H9 (cell line): ENCODE measurements around the gene MEGF9. TPM values are rescaled to one million over a fixed set of nuclear protein-coding genes. Genes with fewer than 3 reads are reported as not detected.

Experiments used
- DNase-seq: peaks from one replicate; pipeline ENCODE4 v3.0.0-alpha.2; 2017
- H2AFZ ChIP-seq: one replicate; pipeline ENCODE4 v1.6.1; 2013; ENCODE audit warnings: mild to moderate bottlenecking, low read length, control low read depth, moderate library complexity
- H2AK5ac ChIP-seq: 2 replicates; pipeline ENCODE4 v1.6.1; 2013; ENCODE audit warnings: low read length, control low read depth, mixed read lengths; ENCODE audit not compliant: insufficient read length
- H2BK120ac ChIP-seq: one replicate; pipeline ENCODE4 v1.6.1; 2013; ENCODE audit warnings: low read depth, mild to moderate bottlenecking, low read length, control low read depth, inconsistent platforms; ENCODE audit not compliant: poor library complexity, severe bottlenecking
- H2BK12ac ChIP-seq: 2 replicates; pipeline ENCODE4 v1.6.1; 2013; ENCODE audit warnings: low read length, control low read depth, mixed read lengths, low read depth; ENCODE audit not compliant: insufficient read length
- H2BK15ac ChIP-seq: 2 replicates; pipeline ENCODE4 v1.6.1; 2013; ENCODE audit warnings: low read depth, low read length, control low read depth
- H2BK20ac ChIP-seq: one replicate; pipeline ENCODE4 v1.6.1; 2013; ENCODE audit warnings: low read depth, mild to moderate bottlenecking, low read length, control low read depth, inconsistent platforms; ENCODE audit not compliant: poor library complexity, severe bottlenecking
- H2BK5ac ChIP-seq: 2 replicates; pipeline ENCODE4 v1.6.1; 2013; ENCODE audit warnings: low read length, control low read depth, mixed read lengths; ENCODE audit not compliant: insufficient read length
- H3K14ac ChIP-seq: 2 replicates; pipeline ENCODE4 v1.6.1; 2013; ENCODE audit warnings: low read length, control low read depth; ENCODE audit not compliant: insufficient read depth
- H3K18ac ChIP-seq: 2 replicates; pipeline ENCODE4 v1.6.1; 2013; ENCODE audit warnings: low read depth, mild to moderate bottlenecking, mixed read lengths, low read length, control low read depth; ENCODE audit not compliant: insufficient read length
- H3K23ac ChIP-seq: 2 replicates; pipeline ENCODE4 v1.6.1; 2013; ENCODE audit warnings: low read length, control low read depth, mixed read lengths, low read depth; ENCODE audit not compliant: insufficient read length
- H3K23me2 ChIP-seq: 2 replicates; pipeline ENCODE4 v1.6.1; 2013; ENCODE audit warnings: low read depth, mild to moderate bottlenecking, mixed read lengths, low read length, control low read depth; ENCODE audit not compliant: insufficient read length, poor library complexity, severe bottlenecking
- H3K27ac ChIP-seq: 2 replicates; pipeline ENCODE4 v1.5.1; 2013; ENCODE audit warnings: low read length, control low read depth, mixed read lengths, low read depth; ENCODE audit not compliant: insufficient read length
- H3K27me3 ChIP-seq: 2 replicates; pipeline ENCODE4 v1.6.1; 2013; ENCODE audit warnings: low read length, control low read depth, inconsistent platforms; ENCODE audit not compliant: insufficient read depth
- H3K4ac ChIP-seq: 2 replicates; pipeline ENCODE4 v1.6.1; 2013; ENCODE audit warnings: low read depth, mild to moderate bottlenecking, control low read depth, inconsistent platforms, low read length, moderate library complexity
- H3K4me1 ChIP-seq: 2 replicates; pipeline ENCODE4 v1.6.1; 2013; ENCODE audit warnings: low read length, control low read depth, inconsistent platforms; ENCODE audit not compliant: insufficient read depth
- H3K4me2 ChIP-seq: 2 replicates; pipeline ENCODE4 v1.6.1; 2013; ENCODE audit warnings: low read length, control low read depth, mixed read lengths; ENCODE audit not compliant: insufficient read length, insufficient read depth
- H3K56ac ChIP-seq: 2 replicates; pipeline ENCODE4 v1.6.1; 2013; ENCODE audit warnings: low read depth, mild to moderate bottlenecking, mixed read lengths, low read length, control low read depth; ENCODE audit not compliant: insufficient read length
- H3K79me1 ChIP-seq: 2 replicates; pipeline ENCODE4 v1.6.1; 2013; ENCODE audit warnings: low read depth, mild to moderate bottlenecking, moderate library complexity, low read length, control low read depth, inconsistent platforms; ENCODE audit not compliant: insufficient read depth, poor library complexity, severe bottlenecking
- H3K79me2 ChIP-seq: 2 replicates; pipeline ENCODE4 v1.6.1; 2013; ENCODE audit warnings: low read length, control low read depth, inconsistent platforms; ENCODE audit not compliant: insufficient read depth
- H3K9ac ChIP-seq: 2 replicates; pipeline ENCODE4 v1.6.1; 2013; ENCODE audit warnings: low read length, control low read depth, mixed read lengths; ENCODE audit not compliant: insufficient read length; ENCODE audit errors: extremely low read depth
- H3K9me3 ChIP-seq: one replicate; pipeline ENCODE4 v1.6.1; 2013; ENCODE audit warnings: low read depth, low read length, inconsistent platforms; ENCODE audit not compliant: control insufficient read depth
- H3T11ph ChIP-seq: one replicate; pipeline ENCODE4 v1.6.1; 2013; ENCODE audit warnings: mild to moderate bottlenecking, low read length, control low read depth, inconsistent platforms
- H4K20me1 ChIP-seq: one replicate; pipeline ENCODE4 v1.6.1; 2013; ENCODE audit not compliant: control insufficient read depth, insufficient read length, insufficient read depth
- H4K5ac ChIP-seq: 2 replicates; pipeline ENCODE4 v1.6.1; 2013; ENCODE audit warnings: low read depth, mild to moderate bottlenecking, mixed read lengths, low read length, control low read depth; ENCODE audit not compliant: insufficient read length
- H4K8ac ChIP-seq: replicated peaks from 2 replicates; pipeline ENCODE4 v1.6.1; 2013; ENCODE audit warnings: low read length, control low read depth, mixed read lengths, low read depth; ENCODE audit not compliant: insufficient read length
- H4K91ac ChIP-seq: 2 replicates; pipeline ENCODE4 v1.6.1; 2013; ENCODE audit warnings: low read depth, mild to moderate bottlenecking, moderate library complexity, mixed read lengths, low read length, control low read depth; ENCODE audit not compliant: insufficient read length
- H3K27ac Mint-ChIP-seq, 3 experiments: 2 replicates in 2 of 3; 3 replicates in 1 of 3; pipeline ENCODE4 v1.8.0; 2020 to 2021; ENCODE audit warnings: mixed read lengths in 3 of 3, mild to moderate bottlenecking in 1 of 3, moderate library complexity in 1 of 3
- H3K27me3 Mint-ChIP-seq: 2 replicates; pipeline ENCODE4 v1.8.0; 2021; ENCODE audit warnings: low read depth, mild to moderate bottlenecking, moderate library complexity, mixed read lengths
- H3K36me3 Mint-ChIP-seq, 3 experiments: 2 replicates in 2 of 3; 3 replicates in 1 of 3; pipeline ENCODE4 v1.8.0; 2020 to 2021; ENCODE audit warnings: low read depth in 3 of 3, mixed read lengths in 3 of 3; ENCODE audit not compliant: insufficient read depth in 1 of 3
- H3K4me1 Mint-ChIP-seq, 2 experiments: 2 replicates each; pipeline ENCODE4 v1.8.0; 2020; ENCODE audit warnings: mixed read lengths in 2 of 2
- H3K4me3 Mint-ChIP-seq, 2 experiments: 2 replicates in 1 of 2; 3 replicates in 1 of 2; pipeline ENCODE4 v1.8.0; 2020 to 2021; ENCODE audit warnings: mild to moderate bottlenecking in 2 of 2, mixed read lengths in 2 of 2, moderate library complexity in 1 of 2
- H3K9me3 Mint-ChIP-seq, 2 experiments: 2 replicates in 1 of 2; 3 replicates in 1 of 2; pipeline ENCODE4 v1.8.0; 2020; ENCODE audit warnings: mild to moderate bottlenecking in 2 of 2, mixed read lengths in 2 of 2, moderate library complexity in 1 of 2
- CTCF ChIP-seq: fragments of 200-600 bp; sonication (generic); conservative IDR thresholded peaks from 3 replicates; pipeline ENCODE4 v1.8.0; 2021; ENCODE audit warnings: antibody characterized with exemption, mild to moderate bottlenecking
- WGBS: extraction: QIAGEN DNeasy Blood & Tissue Kit; methylation state at CpG from one replicate; pipeline ENCODE4 v1.1.7; 2013; ENCODE audit warnings: missing lambda C conversion rate, low lambda C conversion rate, mixed read lengths; ENCODE audit not compliant: insufficient read length; ENCODE audit errors: extremely low coverage; 5-methylcytosine and 5-hydroxymethylcytosine counted together
- total RNA-seq: library from RNA; stranded (reverse); gene quantifications from 2 replicates; pipeline ENCODE4 v1.2.1, GENCODE V29; 2021

MEGF9 gene
- total RNA-seq, 1 experiment from 2014 or later: 0.94 TPM

DNA sequence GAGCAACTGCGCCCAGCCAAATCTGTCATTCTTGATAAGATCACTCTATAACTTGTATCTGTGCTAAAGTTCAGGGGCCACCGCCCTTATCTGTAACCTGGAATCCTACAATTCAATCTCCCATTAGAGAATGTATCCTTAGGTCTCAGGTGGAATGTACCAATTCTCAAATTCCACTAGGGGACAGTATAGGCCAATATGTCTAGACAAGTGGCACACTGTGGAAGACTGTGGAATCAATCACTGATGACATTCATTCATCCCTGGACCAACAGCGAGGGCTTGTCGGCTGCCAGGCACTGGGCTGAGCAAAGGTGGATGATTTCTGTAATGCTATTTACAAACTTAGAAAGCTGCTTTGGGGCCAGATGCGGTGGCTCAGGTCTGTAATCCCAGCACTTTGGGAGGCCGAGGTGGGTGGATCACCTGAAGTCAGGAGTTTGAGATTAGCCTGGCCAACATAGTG is 28.7 kb upstream of the MEGF9 start:
- Histone ChIP-seq H4K20me1 (no peaks in the 10 kb centered on the region), H2AFZ (no peak overlapping the region), H2AK5ac (no peak overlapping the region), H2BK5ac (no peak overlapping the region), H3K23me2 (no peaks in the 10 kb centered on the region), H2BK20ac (no peak overlapping the region), H4K91ac (no peak overlapping the region), H3K56ac (no peak overlapping the region), H3K79me1 (no peaks in the 10 kb centered on the region), H2BK12ac (no peak overlapping the region), H3K27me3 (no peaks in the 10 kb centered on the region), H4K8ac (no peak overlapping the region), H3K18ac (no peak overlapping the region), H3K23ac (no peak overlapping the region), H3K14ac (no peak overlapping the region), H3K4me1 (no peaks in the 10 kb centered on the region), H3T11ph (no peak overlapping the region), H3K9ac (no peak overlapping the region), H3K4me2 (no peak overlapping the region), H3K4ac (no peak overlapping the region), H3K9me3 (no peaks in the 10 kb centered on the region), H3K27ac (no peak overlapping the region), H2BK120ac (no peak overlapping the region), H4K5ac (no peak overlapping the region), H2BK15ac (no peak overlapping the region), H3K79me2 (no peaks in the 10 kb centered on the region)
- Mint-ChIP-seq H3K27ac (no peak overlapping the region), H3K9me3 (peaks cover 6 to 7% of the 10 kb centered on the region in 2 experiments; a peak in 3 of 5 replicates), H3K4me3 (no peak overlapping the region), H3K36me3 (peaks cover 2 to 5% (median 4%) of the 10 kb centered on the region in 3 experiments; a peak in 5 of 7 replicates), H3K4me1 (peaks cover 2 to 4% of the 10 kb centered on the region in 2 experiments), H3K27me3 (peaks cover 2% of the 10 kb centered on the region)
- TF ChIP-seq CTCF: peak; percentile 82
- DNase-seq: no peak
- WGBS: no CpG with 5 or more reads among the region's 6 CpGs
